ENCODE data around the gene RUNDC1. TPM values are rescaled to one million over a fixed set of nuclear protein-coding genes. Genes with fewer than 3 reads are reported as not detected.
A peak's percentile ranks its signal among the peaks of the same experiment; 100 is the strongest.

Gene RUNDC1
- total and polyA plus RNA-seq, 2 of the 8 experiments (the other 6 are each of a cell fraction or from before 2014, with no cell fraction given) = 7.9 to 11.9 TPM

- TF ChIP-seq HDAC2 (IDR thresholded peaks at IDR 0.05; ENCODE audit: borderline replicate concordance in 1 of 2, low read depth in 2 of 2, low read length in 2 of 2) = 0 out of 4 replicates have a peak, but pooled peaks have one; percentile 30 to 59
- TF ChIP-seq BCL11A (IDR thresholded peaks at IDR 0.05; ENCODE audit: low read depth in 2 of 2, low read length in 2 of 2) = no peak
- TF ChIP-seq CEBPB (IDR thresholded peaks at IDR 0.05; ENCODE audit: low read depth, low read length) = no peak
- peak; percentile 73; the same call in 1 of the 2 replicates for TF ChIP-seq ATF2 (IDR thresholded peaks at IDR 0.05; ENCODE audit: low read length)
- peak; percentile 91; the same call in 1 of the 2 replicates for TF ChIP-seq SP4 (IDR thresholded peaks at IDR 0.05; ENCODE audit: low read length)
- TF ChIP-seq CREB1 (IDR thresholded peaks at IDR 0.05) = peak; percentile 92
- peak; percentile 83 for TF ChIP-seq TAF7 (optimal IDR thresholded peaks at IDR 0.05; ENCODE audit: borderline replicate concordance, low read depth, low read length)
- peak; percentile 45 to 91; a peak in 3 of 4 replicates for TF ChIP-seq SIN3A (conservative IDR thresholded peaks at IDR 0.05 in 1 of 2, IDR thresholded peaks at IDR 0.05 in 1 of 2; ENCODE audit: low read depth in 1 of 2, low read length in 2 of 2)
- peak; percentile 97 for TF ChIP-seq TAF1 (IDR thresholded peaks at IDR 0.05; ENCODE audit: low read depth, low read length)
- no peak for TF ChIP-seq KDM1A (IDR thresholded peaks at IDR 0.05; ENCODE audit: borderline replicate concordance, low read length)
- peak; percentile 84 for TF ChIP-seq TEAD4 (IDR thresholded peaks at IDR 0.05; ENCODE audit: low read depth, low read length)
- TF ChIP-seq NANOG (IDR thresholded peaks at IDR 0.05; ENCODE audit: insufficient read depth, low read depth, low read length, poor library complexity, severe bottlenecking) = peak; percentile 68
- TF ChIP-seq SRF (IDR thresholded peaks at IDR 0.05; ENCODE audit: low read depth, low read length) = peak; percentile 33; the same call in 1 of the 2 replicates
- TF ChIP-seq PHF8 (conservative IDR thresholded peaks at IDR 0.05; ENCODE audit: low read depth, low read length) = peak; percentile 85
- no peak for TF ChIP-seq JUN (IDR thresholded peaks at IDR 0.05; ENCODE audit: low read depth, low read length)
- peak; percentile 36; the same call in 1 of the 2 replicates for TF ChIP-seq EGR1 (IDR thresholded peaks at IDR 0.05; ENCODE audit: borderline replicate concordance, low read depth, low read length)
- TF ChIP-seq CTBP2 (IDR thresholded peaks at IDR 0.05; ENCODE audit: borderline replicate concordance, insufficient read depth, insufficient read length, low read length) = no peak
- no peak; the same call in 1 of the 2 replicates for TF ChIP-seq USF2 (IDR thresholded peaks at IDR 0.05; ENCODE audit: low read length)
- no peak for TF ChIP-seq CBX8 (IDR thresholded peaks at IDR 0.05; ENCODE audit: borderline replicate concordance, low read depth, low read length)
- no peak for TF ChIP-seq POU5F1 (IDR thresholded peaks at IDR 0.05; ENCODE audit: low read depth, low read length)
Measured at GRCh38 chr17:42997984-42998938, 17.9 kb downstream of the RUNDC1 start, which contains the start of gene RPL27 (continued).
